K562 (cell line): ENCODE data around the gene OR52E6. TPM values are rescaled to one million over a fixed set of nuclear protein-coding genes. Genes with fewer than 3 reads are reported as not detected.

ENCODE experiments used
- ATAC-seq: fragments of 200-7000 bp; cut with Tn5 transposase; 3 replicates; pipeline ENCODE4 v1.9.1; 2020; ENCODE audit warnings: moderate library complexity
- BruUV-seq: library from RNA; stranded (reverse); fragments of 400-500 nt; replicated peaks from 2 replicates; lab custom pipeline; 2021; lab: Mats Ljungman, UMichigan
- CTCF ChIA-PET: fragments of 300-600 bp; formaldehyde crosslinking; extraction: SDS; loops from one replicate; lab custom pipeline; 2021; ENCODE audit warnings: low intra/inter-chr PET ratio; lab: Yijun Ruan, JAX
- POLR2A ChIA-PET: fragments of 300-600, 350-650 bp; sonication (Branson Sonifier 250); formaldehyde crosslinking; extraction: SDS; loops from one replicate; lab custom pipeline; 2021; ENCODE audit warnings: antibody characterized with exemption, inconsistent platforms; lab: Yijun Ruan, JAX
- DNase-seq, 4 experiments: peaks; one replicate each; pipeline versions ENCODE4 v3.0.0 to v3.0.0-alpha.2; 2011 to 2018; ENCODE audit warnings: low spot score in 3 of 4, mixed read lengths in 3 of 4; ENCODE audit errors: extremely low read depth in 1 of 4
- FAIRE-seq: peaks from 2 replicates; lab custom pipeline; 2011; peaks lifted over from hg19 to GRCh38; lab: Jason Lieb, UNC
- H2AFZ ChIP-seq: 2 replicates; pipeline ENCODE4 v1.6.0; 2011; ENCODE audit warnings: low read depth, low read length, control low read depth, inconsistent platforms
- H3K27ac ChIP-seq: fragments of 200-600 bp; 3 replicates; pipeline ENCODE4 v1.8.0; 2011; ENCODE audit warnings: low read depth, mild to moderate bottlenecking, control low read depth, inconsistent platforms, low read length, moderate library complexity, mixed read lengths; ENCODE audit errors: extremely low read depth
- H3K27me3 ChIP-seq, 2 experiments: fragments of 300-600 bp in 1 of 2; 2 replicates in 1 of 2; 3 replicates in 1 of 2; pipeline versions ENCODE4 v1.6.0 to v1.8.0; 2011; ENCODE audit warnings: inconsistent platforms in 2 of 2, low read length in 2 of 2, mild to moderate bottlenecking in 1 of 2, mixed read lengths in 1 of 2, moderate library complexity in 1 of 2; ENCODE audit not compliant: control insufficient read depth in 2 of 2, insufficient read depth in 2 of 2
- H3K36me3 ChIP-seq: fragments of 300-600 bp; 3 replicates; pipeline ENCODE4 v1.8.0; 2011; ENCODE audit warnings: mild to moderate bottlenecking, low read length, inconsistent platforms; ENCODE audit not compliant: control insufficient read depth, insufficient read depth
- H3K4me1 ChIP-seq, 2 experiments: fragments of 200-600 bp in 1 of 2; replicated peaks in 1 of 2; 2 replicates in 1 of 2; 3 replicates in 1 of 2; pipeline versions ENCODE4 v1.5.1 to v1.8.0; 2011; ENCODE audit warnings: inconsistent platforms in 2 of 2, low read length in 2 of 2, mild to moderate bottlenecking in 1 of 2, mixed read lengths in 1 of 2, moderate library complexity in 1 of 2; ENCODE audit not compliant: control insufficient read depth in 2 of 2, insufficient read depth in 2 of 2
- H3K4me2 ChIP-seq: 2 replicates; pipeline ENCODE4 v1.6.1; 2011; ENCODE audit warnings: low read length, control low read depth, inconsistent platforms, mixed read lengths; ENCODE audit not compliant: insufficient read depth
- H3K4me3 ChIP-seq: fragments of 200-600 bp; sonication (generic), shearing (Covaris generic); 2 replicates; pipeline ENCODE4 v1.5.1; 2016; ENCODE audit warnings: control low read depth, inconsistent platforms
- H3K79me2 ChIP-seq: fragments of 200-600 bp; 3 replicates; pipeline ENCODE4 v1.8.0; 2011; ENCODE audit warnings: low read length, inconsistent platforms; ENCODE audit not compliant: control insufficient read depth, insufficient read depth
- H3K9ac ChIP-seq, 2 experiments: 2 replicates each; pipeline versions ENCODE4 v1.6.0 to v1.6.1; 2011; ENCODE audit warnings: low read depth in 2 of 2, low read length in 2 of 2, control low read depth in 1 of 2, inconsistent platforms in 1 of 2, mild to moderate bottlenecking in 1 of 2, mixed read lengths in 1 of 2; ENCODE audit not compliant: insufficient read depth in 1 of 2
- H3K9me1 ChIP-seq: one replicate; pipeline ENCODE4 v1.6.0; 2011; ENCODE audit warnings: inconsistent platforms, mild to moderate bottlenecking, low read length, moderate library complexity; ENCODE audit not compliant: control insufficient read depth, insufficient read depth
- H3K9me3 ChIP-seq: replicated peaks from 2 replicates; pipeline ENCODE4 v1.5.1; 2011; ENCODE audit warnings: low read depth, low read length, inconsistent platforms; ENCODE audit not compliant: control insufficient read depth, insufficient read depth
- H4K20me1 ChIP-seq: replicated peaks from 2 replicates; pipeline ENCODE4 v1.6.1; 2011; ENCODE audit warnings: low read length, inconsistent platforms, mixed read lengths; ENCODE audit not compliant: control insufficient read depth, insufficient read depth
- CBX5 ChIP-seq: IDR thresholded peaks from 2 replicates; pipeline ENCODE4 v1.6.1; 2014; ENCODE audit warnings: low read depth, borderline replicate concordance
- CHD2 ChIP-seq: IDR thresholded peaks from 2 replicates; pipeline ENCODE4 v1.6.1; 2011; ENCODE audit warnings: low read depth, low read length
- ELF1 ChIP-seq: fragments of 200-800 bp; sonication (Bioruptor generic); IDR thresholded peaks from 2 replicates; pipeline ENCODE4 v1.6.1; 2016; ENCODE audit warnings: missing genetic modification characterization, missing compliant biosample characterization
- PTTG1 ChIP-seq: fragments of 450-650 bp; IDR thresholded peaks from 2 replicates; pipeline ENCODE4 v1.6.1; 2016; ENCODE audit warnings: low read depth, mild to moderate bottlenecking, missing genetic modification characterization, missing compliant biosample characterization
- RFX5 ChIP-seq: IDR thresholded peaks from 2 replicates; pipeline ENCODE4 v1.6.1; 2011; ENCODE audit warnings: low read depth, mild to moderate bottlenecking, improper control_type of control experiment, low read length
- TRIM28 ChIP-seq: fragments of 450-650 bp; IDR thresholded peaks from 2 replicates; pipeline ENCODE4 v1.6.1; 2017
- ZBTB40 ChIP-seq, 2 experiments: fragments of 450-650 bp in 1 of 2; sonication (generic) in 1 of 2; formaldehyde crosslinking in 1 of 2; IDR thresholded peaks; 2 replicates each; pipeline versions ENCODE4 v1.7.1 to v1.9.0; 2016 to 2022; ENCODE audit warnings: inconsistent platforms in 1 of 2, mild to moderate bottlenecking in 1 of 2, missing genetic modification reagents in 1 of 2
- WGBS: fragments of 100-300 bp; shearing (Covaris generic); methylation state at CpG from one replicate; pipeline ENCODE4 v1.1.6; 2016; ENCODE audit warnings: low coverage, mixed read lengths; ENCODE audit not compliant: insufficient coverage; ENCODE audit errors: missing lambda C conversion rate; 5-methylcytosine and 5-hydroxymethylcytosine counted together
- in situ Hi-C: fragments of 300-500 bp; cut with MboI; formaldehyde crosslinking; loops from 4 replicates; pipeline ENCODE4 v1.15.0; 2018; ENCODE audit warnings: inconsistent platforms, mixed read lengths
- intact Hi-C: fragments of 100-400 bp; cut with micrococcal nuclease; formaldehyde crosslinking; loops from 2 replicates; pipeline ENCODE4 v1.14.2; 2022
- polyA plus RNA-seq, 8 experiments: library from polyadenylated mRNA; depleted of rRNA in 4 of 8; stranded (reverse) in 5 of 8; unstranded in 3 of 8; fragments of >200 nt; fragmentation: Nextera tagmentation in 2 of 8; fragmentation: Illumina TruSeq in 1 of 8; extraction: Ambion mirVana in 2 of 8; extraction: Trizol in 1 of 8; gene quantifications; 2 replicates each; pipeline versions ENCODE4 v1.2.1 to v1.2.3, GENCODE V29; 2011 to 2014; ENCODE audit warnings: inconsistent platforms in 1 of 8, missing spikeins in 1 of 8
- total RNA-seq, 7 experiments: library from RNA; depleted of rRNA in 6 of 7; stranded (reverse); fragments of >200 nt in 6 of 7; fragmentation: Illumina TruSeq in 2 of 7; extraction: Trizol in 2 of 7; gene quantifications; 2 replicates each; pipeline versions ENCODE4 v1.2.1 to v1.2.3, GENCODE V29; 2011 to 2021; ENCODE audit warnings: low replicate concordance in 1 of 7

Gene OR52E6
- total and polyA plus RNA-seq, 9 of the 15 experiments (the other 6 are each of a cell fraction or from before 2014, with no cell fraction given) = not detected

- POLR2A ChIA-PET = no interaction called here
- Histone ChIP-seq H3K27me3 (no peaks in the 10 kb centered on the region), H3K79me2 (no peaks in the 10 kb centered on the region), H4K20me1 (no peaks in the 10 kb centered on the region), H3K4me2 (no peak overlapping the region; the same call in 1 of the 2 replicates), H3K4me1 (peaks cover 0 to 4% of the 10 kb centered on the region in 2 experiments; a peak in 2 of 5 replicates), H3K9me1 (no peaks in the 10 kb centered on the region), H3K9me3 (no peaks in the 10 kb centered on the region), H3K27ac (no peak overlapping the region; the same call in 2 of the 3 replicates), H3K9ac (no peak overlapping the region), H3K36me3 (no peaks in the 10 kb centered on the region), H2AFZ (peak overlapping the region; percentile 42; the same call in 1 of the 2 replicates), H3K4me3 (no peak overlapping the region)
- ATAC-seq (no peak), DNase-seq (no peak), FAIRE-seq (no peak)
- in situ Hi-C loops (no loop called here), intact Hi-C loops (no loop called here)
- TF ChIP-seq ZBTB40 (IDR thresholded peaks at IDR 0.05) = no peak
- no peak for TF ChIP-seq ZBTB40 (CRISPR knock-in tag; IDR thresholded peaks at IDR 0.05)
- TF ChIP-seq CBX5 = no peak
- TF ChIP-seq PTTG1 (tag) = no peak
- TF ChIP-seq ELF1 = 0 out of 2 replicates have a peak, but pooled peaks have one; percentile 22
- no peak for TF ChIP-seq TRIM28
- TF ChIP-seq RFX5 = no peak
- TF ChIP-seq CHD2 = no peak
- CTCF ChIA-PET = no interaction called here
- BruUV-seq = no TSS peak
- 22% methylated on average over 1 of the region's 1 CpG for WGBS
Observed at GRCh38 chr11:5818245-5818886, 23.3 kb downstream of the OR52E6 start.
